KOPT-K1 (cell line): ENCODE data around the gene NRXN2.

Source experiments
- H3K27ac ChIP-seq: fragments of 200-600 bp; sonication (generic); 2 replicates; pipeline ENCODE4 v1.5.1; 2016; ENCODE audit warnings: antibody characterized with exemption, mild to moderate bottlenecking, low read depth, low read length; ENCODE audit not compliant: poor library complexity, severe bottlenecking
- H3K36me3 ChIP-seq: fragments of 200-600 bp; sonication (generic); 2 replicates; pipeline ENCODE4 v1.5.1; 2017; ENCODE audit warnings: antibody characterized with exemption, mild to moderate bottlenecking, low read length, moderate library complexity; ENCODE audit not compliant: insufficient read depth
- H3K9me3 ChIP-seq: fragments of 200-600 bp; sonication (generic); 2 replicates; pipeline ENCODE4 v1.5.1; 2017; ENCODE audit warnings: antibody characterized with exemption, low read length, mild to moderate bottlenecking; ENCODE audit not compliant: insufficient read depth, poor library complexity, severe bottlenecking

NRXN2 gene

GRCh38 chr11:64608636-64609035 lies 114.4 kb downstream of the NRXN2 start:
- Histone ChIP-seq H3K27ac (peak overlapping the region; percentile 81), H3K36me3 (no peaks in the 10 kb centered on the region), H3K9me3 (no peaks in the 10 kb centered on the region)

GRCh38 chr11:64608046-64608445 lies 115.0 kb downstream of the NRXN2 start:
- no peaks in the 10 kb centered on the region for H3K9me3 ChIP-seq

GRCh38 chr11:64607381-64607985 lies 115.5 kb downstream of the NRXN2 start:
- Histone ChIP-seq H3K36me3 (no peaks in the 10 kb centered on the region), H3K9me3 (no peaks in the 10 kb centered on the region), H3K27ac (no peak overlapping the region)

More at GRCh38 chr11:64608046-64608445, 115.0 kb downstream of the NRXN2 start:
- H3K36me3 ChIP-seq, result no peaks in the 10 kb centered on the region
- H3K27ac ChIP-seq, result peak overlapping the region; percentile 23

DNA sequence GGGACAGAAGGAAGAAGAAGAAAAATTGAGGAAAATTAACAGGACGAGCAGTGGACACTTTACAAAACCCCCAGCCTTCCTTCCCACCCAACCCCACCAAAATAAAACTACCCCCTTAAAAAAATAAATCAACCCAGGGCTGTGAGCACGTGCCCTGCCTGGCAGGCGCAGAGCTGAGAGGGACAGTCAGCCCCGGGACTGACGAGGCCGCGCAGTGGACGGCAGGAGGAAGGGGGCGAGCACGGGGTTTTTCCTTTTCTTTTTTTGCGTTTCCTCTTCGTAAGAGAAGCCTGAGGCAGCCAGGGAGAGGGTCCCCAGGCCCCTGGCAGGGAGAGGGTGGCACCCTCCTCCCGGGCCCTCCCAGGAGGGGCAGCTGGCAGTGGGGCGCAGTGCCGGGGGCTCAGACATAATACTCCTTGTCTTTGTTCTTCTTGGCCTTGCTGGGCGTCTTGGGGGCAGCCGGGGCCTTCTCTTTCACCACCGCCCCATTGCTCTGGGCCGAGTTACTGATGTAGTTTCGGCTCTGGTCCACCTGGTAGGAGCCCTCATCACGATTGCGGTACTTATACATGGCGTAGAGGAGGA lies 116.1 kb downstream of the NRXN2 start:
- H3K9me3 ChIP-seq, result no peaks in the 10 kb centered on the region
- no peak overlapping the region for H3K27ac ChIP-seq
- H3K36me3 ChIP-seq, result no peaks in the 10 kb centered on the region

DNA sequence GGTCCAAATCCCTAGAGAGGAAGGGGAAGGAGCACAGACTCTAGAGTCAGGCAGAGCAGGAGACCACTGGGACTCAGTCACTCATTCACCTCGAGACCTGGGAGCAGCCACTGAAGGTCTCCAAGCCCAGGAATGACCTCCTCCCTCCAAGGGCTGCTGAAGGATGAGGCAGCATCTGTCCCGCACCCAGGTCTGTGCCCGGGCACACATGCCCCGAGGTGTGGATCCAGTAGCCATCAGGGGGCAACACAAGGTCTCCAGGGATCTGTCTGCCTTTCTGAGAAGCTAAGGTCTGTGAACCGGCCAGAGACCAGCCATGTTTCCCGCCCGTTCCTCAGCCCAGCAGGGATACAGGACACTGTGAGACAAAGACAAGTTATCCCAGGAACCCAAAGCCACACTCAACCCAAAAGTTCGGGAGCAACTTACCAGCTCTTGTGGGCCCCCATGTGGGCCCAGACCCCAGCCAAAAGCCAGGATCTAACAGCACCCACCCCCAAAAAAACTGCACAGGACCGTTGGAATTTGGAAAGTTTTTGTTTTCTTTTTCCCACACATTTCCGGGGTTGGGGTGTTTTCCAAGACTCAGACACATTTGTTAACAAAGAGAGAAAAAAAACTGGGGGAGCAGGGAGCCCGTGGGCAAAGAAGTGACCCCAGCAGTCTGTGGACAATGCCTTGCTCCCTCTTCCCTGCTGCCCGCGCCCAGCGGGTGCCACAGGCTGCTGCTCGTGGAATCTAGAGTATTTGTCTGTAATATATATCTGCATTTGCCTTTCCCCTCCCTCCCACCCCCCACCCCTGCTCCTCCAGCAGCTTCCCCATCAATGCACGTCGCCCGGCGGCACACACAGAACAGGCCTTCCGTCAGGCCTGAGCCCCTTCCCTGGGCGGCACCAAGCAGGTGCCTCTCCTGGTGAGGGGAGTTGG lies 117.1 kb downstream of the NRXN2 start:
- Histone ChIP-seq H3K27ac (no peak overlapping the region), H3K36me3 (no peaks in the 10 kb centered on the region), H3K9me3 (no peaks in the 10 kb centered on the region)

- Histone ChIP-seq H3K27ac (no peak overlapping the region), H3K9me3 (no peaks in the 10 kb centered on the region), H3K36me3 (no peaks in the 10 kb centered on the region)
Observed at GRCh38 chr11:64605244-64605560, 117.8 kb downstream of the NRXN2 start.

DNA sequence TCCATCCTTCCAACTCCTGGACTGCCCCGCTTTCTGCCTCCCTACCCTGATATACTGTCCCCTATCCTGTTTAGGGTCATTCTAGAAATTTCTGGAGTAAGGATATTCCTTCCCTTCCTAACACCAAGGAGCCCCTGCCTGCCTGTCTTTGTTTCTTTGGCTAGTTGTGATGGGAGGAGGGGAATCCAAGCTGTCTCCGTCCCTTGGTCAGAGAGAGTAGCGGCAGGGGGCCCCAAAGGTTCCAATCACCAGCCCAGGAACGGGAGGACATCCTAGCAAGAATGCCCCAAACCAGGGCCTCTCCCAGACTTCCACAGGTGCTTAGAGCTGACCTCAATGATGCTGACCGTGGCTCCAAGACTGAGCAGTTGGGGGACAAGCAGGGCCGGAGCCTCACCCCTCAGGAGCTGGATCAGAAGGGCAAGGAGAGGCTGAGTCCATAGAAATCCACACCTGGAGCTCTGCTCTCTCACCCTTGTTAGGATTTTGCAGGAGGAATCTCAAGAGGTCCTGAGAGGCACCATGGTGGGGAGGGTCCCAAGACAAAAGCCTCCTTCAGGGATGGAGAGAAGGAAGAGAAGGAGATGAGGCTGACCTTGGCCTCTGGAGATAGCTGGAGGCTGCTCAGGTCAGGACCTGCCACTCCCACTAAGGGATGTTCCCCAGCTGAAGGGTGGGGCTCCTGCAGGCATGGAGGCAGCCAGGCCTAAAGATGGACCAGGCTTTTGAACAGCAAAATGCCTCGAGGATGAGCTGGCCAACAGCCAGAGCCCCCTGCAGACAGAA lies 118.3 kb downstream of the NRXN2 start:
- Histone ChIP-seq H3K9me3 (no peaks in the 10 kb centered on the region), H3K36me3 (no peaks in the 10 kb centered on the region), H3K27ac (no peak overlapping the region)

- H3K27ac ChIP-seq, result no peak overlapping the region
- H3K9me3 ChIP-seq, result no peaks in the 10 kb centered on the region
- no peaks in the 10 kb centered on the region for H3K36me3 ChIP-seq
Observed at GRCh38 chr11:64603411-64604110, 119.4 kb downstream of the NRXN2 start.

- no peak overlapping the region for H3K27ac ChIP-seq
- no peaks in the 10 kb centered on the region for H3K36me3 ChIP-seq
- no peaks in the 10 kb centered on the region for H3K9me3 ChIP-seq
Observed at GRCh38 chr11:64602466-64603070, 120.4 kb downstream of the NRXN2 start.

DNA sequence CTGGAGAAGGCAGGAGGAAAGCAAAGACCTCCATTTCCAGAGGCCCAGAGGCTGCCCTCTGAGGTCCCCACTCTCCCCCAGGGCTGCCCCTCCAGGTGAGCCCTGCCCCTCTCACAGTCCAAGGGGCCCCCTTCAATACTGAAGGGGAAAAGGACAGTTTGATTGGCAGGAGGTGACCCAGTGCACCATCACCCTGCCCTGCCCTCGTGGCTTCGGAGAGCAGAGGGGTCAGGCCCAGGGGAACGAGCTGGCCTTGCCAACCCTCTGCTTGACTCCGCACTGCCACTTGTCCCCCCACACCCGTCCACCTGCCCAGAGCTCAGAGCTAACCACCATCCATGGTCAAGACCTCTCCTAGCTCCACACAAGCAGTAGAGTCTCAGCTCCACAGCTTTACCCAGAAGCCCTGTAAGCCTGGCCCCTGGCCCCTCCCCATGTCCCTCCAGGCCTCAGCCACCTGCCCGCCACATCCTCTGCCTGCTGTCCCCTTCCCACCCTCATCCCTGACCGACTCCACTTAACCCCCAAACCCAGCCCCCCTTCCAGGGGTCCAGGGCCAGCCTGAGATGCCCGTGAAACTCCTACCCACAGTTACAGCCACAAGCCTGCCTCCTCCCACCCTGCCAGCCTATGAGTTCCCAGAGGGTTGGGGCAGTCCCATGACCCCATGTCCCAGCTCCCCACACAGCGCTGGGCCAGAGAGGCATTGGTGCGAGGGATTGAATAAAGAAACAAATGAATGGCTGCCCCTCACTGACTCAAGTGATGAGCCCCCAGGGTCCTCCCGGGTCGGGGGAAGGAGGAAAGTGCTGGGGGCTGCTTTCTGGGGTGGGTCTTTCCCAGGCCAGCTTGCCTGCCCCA lies 121.2 kb downstream of the NRXN2 start:
- Histone ChIP-seq H3K9me3 (no peaks in the 10 kb centered on the region), H3K36me3 (no peaks in the 10 kb centered on the region), H3K27ac (no peak overlapping the region)

DNA sequence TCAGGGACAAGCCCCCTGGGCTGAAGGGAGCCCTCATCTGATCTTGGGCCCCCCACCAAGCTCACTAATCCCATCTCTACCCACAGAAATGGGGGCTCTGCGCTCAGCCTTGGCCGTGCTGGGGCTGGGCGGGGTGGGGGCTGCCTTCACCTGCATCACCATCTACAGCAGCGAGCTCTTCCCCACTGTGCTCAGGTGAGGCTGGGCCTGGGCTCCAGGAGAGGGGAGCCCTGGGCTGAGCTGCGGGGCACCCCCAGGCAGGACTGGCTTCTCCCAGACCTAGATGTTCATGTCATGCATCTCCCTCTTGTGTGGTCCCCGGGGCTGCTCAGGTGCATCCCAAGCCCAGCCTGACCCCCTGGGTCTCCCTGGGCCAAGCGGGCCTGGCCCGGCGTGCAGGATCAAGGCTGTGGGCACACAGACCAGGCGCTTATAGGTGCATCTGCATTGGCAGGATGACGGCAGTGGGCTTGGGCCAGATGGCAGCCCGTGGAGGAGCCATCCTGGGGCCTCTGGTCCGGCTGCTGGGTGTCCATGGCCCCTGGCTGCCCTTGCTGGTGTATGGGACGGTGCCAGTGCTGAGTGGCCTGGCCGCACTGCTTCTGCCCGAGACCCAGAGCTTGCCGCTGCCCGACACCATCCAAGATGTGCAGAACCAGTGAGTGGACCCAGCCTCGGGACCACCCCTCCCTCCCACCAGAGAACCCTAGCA lies 122.6 kb downstream of the NRXN2 start:
- no peak overlapping the region for H3K27ac ChIP-seq
- H3K9me3 ChIP-seq, result no peaks in the 10 kb centered on the region
- no peaks in the 10 kb centered on the region for H3K36me3 ChIP-seq

- Histone ChIP-seq H3K27ac (no peak overlapping the region), H3K9me3 (no peaks in the 10 kb centered on the region), H3K36me3 (no peaks in the 10 kb centered on the region)
Observed at GRCh38 chr11:64599698-64600211, 123.2 kb downstream of the NRXN2 start.
